ENCODE data around the gene GARNL3. TPM values are rescaled to one million over a fixed set of nuclear protein-coding genes. Genes with fewer than 3 reads are reported as not detected.

The GARNL3 gene
- total RNA-seq, 1 experiment from 2014 or later: 2.8 TPM

GRCh38 chr9:127365461-127365860, 100.9 kb downstream of the GARNL3 start:
- BruUV-seq (replicated peaks): no TSS peak
- no peaks in the 10 kb centered on the region for H3K36me3 Mint-ChIP-seq (ENCODE audit: insufficient read depth, unreplicated experiment)
- H3K4me3 Mint-ChIP-seq (ENCODE audit: low read depth, unreplicated experiment): no peak overlapping the region
- H3K4me1 Mint-ChIP-seq (ENCODE audit: low read depth, unreplicated experiment): no peaks in the 10 kb centered on the region
- DNase-seq: no peak
- H3K27me3 Mint-ChIP-seq (ENCODE audit: unreplicated experiment): peaks cover 17% of the 10 kb centered on the region
- intact Hi-C loops (cut with micrococcal nuclease; ENCODE audit: unreplicated experiment): no loop called here
- H3K27ac Mint-ChIP-seq (ENCODE audit: unreplicated experiment): no peak overlapping the region
- TF ChIP-seq CTCF (IDR thresholded peaks at IDR 0.05; ENCODE audit: unreplicated experiment): no peak
- H3K9me3 Mint-ChIP-seq (ENCODE audit: low read depth, unreplicated experiment): no peaks in the 10 kb centered on the region
- CTCF ChIA-PET: no interaction called here

GRCh38 chr9:127366594-127366993, 102.0 kb downstream of the GARNL3 start:
- intact Hi-C loops (cut with micrococcal nuclease; ENCODE audit: unreplicated experiment): no loop called here
- H3K36me3 Mint-ChIP-seq (ENCODE audit: insufficient read depth, unreplicated experiment): no peaks in the 10 kb centered on the region
- H3K4me1 Mint-ChIP-seq (ENCODE audit: low read depth, unreplicated experiment): no peaks in the 10 kb centered on the region
- BruUV-seq (replicated peaks): no TSS peak
- peaks cover 27% of the 10 kb centered on the region for H3K27me3 Mint-ChIP-seq (ENCODE audit: unreplicated experiment)
- no peak for TF ChIP-seq CTCF (IDR thresholded peaks at IDR 0.05; ENCODE audit: unreplicated experiment)
- no peak for DNase-seq
- H3K4me3 Mint-ChIP-seq (ENCODE audit: low read depth, unreplicated experiment): no peak overlapping the region
- no peak overlapping the region for H3K27ac Mint-ChIP-seq (ENCODE audit: unreplicated experiment)
- H3K9me3 Mint-ChIP-seq (ENCODE audit: low read depth, unreplicated experiment): no peaks in the 10 kb centered on the region
- CTCF ChIA-PET: interaction anchor here (0.6 kb wide), 1 partner anchor 159 kb away, joined by 3 read pairs; no protein-coding TSS in a partner anchor

GRCh38 chr9:127368852-127369402, 104.4 kb downstream of the GARNL3 start:
- BruUV-seq (replicated peaks): no TSS peak
- no peaks in the 10 kb centered on the region for H3K9me3 Mint-ChIP-seq (ENCODE audit: low read depth, unreplicated experiment)
- no peak for DNase-seq
- TF ChIP-seq CTCF (IDR thresholded peaks at IDR 0.05; ENCODE audit: unreplicated experiment): no peak
- no peaks in the 10 kb centered on the region for H3K4me1 Mint-ChIP-seq (ENCODE audit: low read depth, unreplicated experiment)
- H3K27ac Mint-ChIP-seq (ENCODE audit: unreplicated experiment): no peak overlapping the region
- H3K27me3 Mint-ChIP-seq (ENCODE audit: unreplicated experiment): peaks cover 27% of the 10 kb centered on the region
- CTCF ChIA-PET: interaction anchor here (0.6 to 1.1 kb wide), 2 partner anchors 144 to 429 kb away, joined by 3 to 6 read pairs; no protein-coding TSS in a partner anchor
- intact Hi-C loops (cut with micrococcal nuclease; ENCODE audit: unreplicated experiment): no loop called here
- H3K36me3 Mint-ChIP-seq (ENCODE audit: insufficient read depth, unreplicated experiment): no peaks in the 10 kb centered on the region
- H3K4me3 Mint-ChIP-seq (ENCODE audit: low read depth, unreplicated experiment): no peak overlapping the region

- Mint-ChIP-seq H3K36me3 (ENCODE audit: insufficient read depth, unreplicated experiment) (no peaks in the 10 kb centered on the region), H3K9me3 (ENCODE audit: low read depth, unreplicated experiment) (no peaks in the 10 kb centered on the region), H3K27ac (ENCODE audit: unreplicated experiment) (no peak overlapping the region), H3K4me3 (ENCODE audit: low read depth, unreplicated experiment) (no peak overlapping the region), H3K4me1 (ENCODE audit: low read depth, unreplicated experiment) (no peaks in the 10 kb centered on the region), H3K27me3 (ENCODE audit: unreplicated experiment) (peaks cover 27% of the 10 kb centered on the region)
- CTCF ChIA-PET: interaction anchor here (1.1 kb wide), 1 partner anchor 145 kb away, joined by 6 read pairs; no protein-coding TSS in a partner anchor
- intact Hi-C loops (cut with micrococcal nuclease; ENCODE audit: unreplicated experiment): no loop called here
- no peak for TF ChIP-seq CTCF (IDR thresholded peaks at IDR 0.05; ENCODE audit: unreplicated experiment)
- no peak for DNase-seq
- no TSS peak for BruUV-seq (replicated peaks)
Observed at GRCh38 chr9:127369428-127369827, 104.9 kb downstream of the GARNL3 start.
